Hepatocyte (in vitro differentiated cells): ENCODE data around the gene UCP2.

Experiments
- CTCF ChIP-seq: fragments of 200-600 bp; sonication (generic); IDR thresholded peaks from 2 replicates; pipeline ENCODE4 v1.5.1; 2016; ENCODE audit warnings: antibody characterized with exemption, mild to moderate bottlenecking; ENCODE audit not compliant: poor library complexity
- EZH2 ChIP-seq: fragments of 200-600 bp; sonication (generic); IDR thresholded peaks from 2 replicates; pipeline ENCODE4 v1.6.1; 2016; ENCODE audit warnings: antibody characterized with exemption, mild to moderate bottlenecking, borderline replicate concordance
- EZH2phosphoT487 ChIP-seq: fragments of 200-600 bp; sonication (generic); IDR thresholded peaks from one replicate; pipeline ENCODE4 v1.6.1; 2018; ENCODE audit warnings: antibody characterized with exemption, mild to moderate bottlenecking, low read depth, moderate library complexity; ENCODE audit not compliant: unreplicated experiment, severe bottlenecking

GRCh38 chr11:73940801-73941570 lies 41.7 kb downstream of the UCP2 start:
- TF ChIP-seq CTCF: no peak
- no peak for TF ChIP-seq EZH2phosphoT487
- no peak for TF ChIP-seq EZH2
